Type B pancreatic cell (in vitro differentiated cells): ENCODE data around the gene RIN3. TPM values are rescaled to one million over a fixed set of nuclear protein-coding genes. Genes with fewer than 3 reads are reported as not detected.

Experiments used
- DNase-seq: peaks from one replicate; pipeline ENCODE4 v3.0.0; 2021; ENCODE audit warnings: mixed read lengths; ENCODE audit not compliant: unreplicated experiment; ENCODE audit errors: extremely low spot score
- H3K27ac Mint-ChIP-seq: 2 replicates; pipeline ENCODE4 v1.8.0; 2021; ENCODE audit warnings: mild to moderate bottlenecking, mixed read lengths
- H3K27me3 Mint-ChIP-seq: 2 replicates; pipeline ENCODE4 v1.8.0; 2021; ENCODE audit warnings: mixed read lengths
- H3K36me3 Mint-ChIP-seq: 2 replicates; pipeline ENCODE4 v1.8.0; 2021; ENCODE audit warnings: mixed read lengths
- H3K4me1 Mint-ChIP-seq: one replicate; pipeline ENCODE4 v1.8.0; 2021; ENCODE audit warnings: mixed read lengths; ENCODE audit not compliant: unreplicated experiment
- H3K4me3 Mint-ChIP-seq: 2 replicates; pipeline ENCODE4 v1.8.0; 2021; ENCODE audit warnings: mild to moderate bottlenecking, mixed read lengths
- H3K9me3 Mint-ChIP-seq: 2 replicates; pipeline ENCODE4 v1.8.0; 2021; ENCODE audit warnings: mixed read lengths
- total RNA-seq: library from RNA; stranded (reverse); gene quantifications from 2 replicates; pipeline ENCODE4 v1.2.1, GENCODE V29; 2021; ENCODE audit warnings: low replicate concordance
- TF ChIP-seq, protein P1 (sequence below): fragments of 200-600 bp; sonication (generic); conservative IDR thresholded peaks from 2 replicates; pipeline ENCODE4 v1.5.0; 2021; ENCODE audit warnings: antibody characterized with exemption, mild to moderate bottlenecking

Gene RIN3
- total RNA-seq, 1 donor from 2014 or later = 12.9 TPM

DNA sequence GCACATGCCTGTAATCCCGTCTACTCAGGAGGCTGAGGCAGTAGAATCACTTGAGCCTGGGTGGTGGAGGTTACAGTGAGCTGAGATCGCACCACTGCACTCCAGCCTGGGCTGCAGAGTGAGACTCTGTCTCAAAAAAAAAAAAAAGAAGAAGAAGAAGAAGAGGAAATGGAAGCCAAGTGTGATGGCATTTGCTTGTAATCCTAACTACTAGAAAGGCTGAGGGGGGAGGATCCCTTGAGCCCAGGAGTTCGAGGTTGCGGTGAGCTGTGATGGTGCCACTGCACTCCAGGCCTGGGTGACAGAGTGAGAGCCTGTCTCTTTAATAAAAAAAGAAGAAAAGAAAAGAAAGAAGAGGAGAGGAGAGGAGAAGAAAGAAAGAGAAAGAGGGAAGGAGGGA is 182.8 kb downstream of the RIN3 start:
- no peaks in the 10 kb centered on the region for H3K9me3 Mint-ChIP-seq
- no peak for DNase-seq
- peaks cover 37% of the 10 kb centered on the region for H3K27me3 Mint-ChIP-seq
- no peak overlapping the region for H3K27ac Mint-ChIP-seq
- TF ChIP-seq, protein P1, sequence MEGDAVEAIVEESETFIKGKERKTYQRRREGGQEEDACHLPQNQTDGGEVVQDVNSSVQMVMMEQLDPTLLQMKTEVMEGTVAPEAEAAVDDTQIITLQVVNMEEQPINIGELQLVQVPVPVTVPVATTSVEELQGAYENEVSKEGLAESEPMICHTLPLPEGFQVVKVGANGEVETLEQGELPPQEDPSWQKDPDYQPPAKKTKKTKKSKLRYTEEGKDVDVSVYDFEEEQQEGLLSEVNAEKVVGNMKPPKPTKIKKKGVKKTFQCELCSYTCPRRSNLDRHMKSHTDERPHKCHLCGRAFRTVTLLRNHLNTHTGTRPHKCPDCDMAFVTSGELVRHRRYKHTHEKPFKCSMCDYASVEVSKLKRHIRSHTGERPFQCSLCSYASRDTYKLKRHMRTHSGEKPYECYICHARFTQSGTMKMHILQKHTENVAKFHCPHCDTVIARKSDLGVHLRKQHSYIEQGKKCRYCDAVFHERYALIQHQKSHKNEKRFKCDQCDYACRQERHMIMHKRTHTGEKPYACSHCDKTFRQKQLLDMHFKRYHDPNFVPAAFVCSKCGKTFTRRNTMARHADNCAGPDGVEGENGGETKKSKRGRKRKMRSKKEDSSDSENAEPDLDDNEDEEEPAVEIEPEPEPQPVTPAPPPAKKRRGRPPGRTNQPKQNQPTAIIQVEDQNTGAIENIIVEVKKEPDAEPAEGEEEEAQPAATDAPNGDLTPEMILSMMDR = no peak
- no peaks in the 10 kb centered on the region for H3K36me3 Mint-ChIP-seq
- H3K4me3 Mint-ChIP-seq = no peak overlapping the region
- H3K4me1 Mint-ChIP-seq = no peaks in the 10 kb centered on the region

GRCh38 chr14:92698393-92698792 is 184.8 kb downstream of the RIN3 start:
- H3K9me3 Mint-ChIP-seq = no peaks in the 10 kb centered on the region
- H3K27ac Mint-ChIP-seq = no peak overlapping the region
- peaks cover 33% of the 10 kb centered on the region for H3K27me3 Mint-ChIP-seq
- no peaks in the 10 kb centered on the region for H3K4me1 Mint-ChIP-seq
- no peak for DNase-seq
- no peak overlapping the region for H3K4me3 Mint-ChIP-seq
- TF ChIP-seq, protein P1 = no peak
- H3K36me3 Mint-ChIP-seq = no peaks in the 10 kb centered on the region

- TF ChIP-seq, protein P1 = no peak
- no peak overlapping the region for H3K27ac Mint-ChIP-seq
- no peak overlapping the region for H3K4me3 Mint-ChIP-seq
- no peaks in the 10 kb centered on the region for H3K9me3 Mint-ChIP-seq
- peaks cover 12% of the 10 kb centered on the region for H3K27me3 Mint-ChIP-seq
- peaks cover 4% of the 10 kb centered on the region for H3K36me3 Mint-ChIP-seq
- no peak for DNase-seq
- no peaks in the 10 kb centered on the region for H3K4me1 Mint-ChIP-seq
Measured at GRCh38 chr14:92701826-92702225, 188.2 kb downstream of the RIN3 start.

GRCh38 chr14:92702441-92702918 is 188.9 kb downstream of the RIN3 start:
- no peak overlapping the region for H3K27ac Mint-ChIP-seq
- peaks cover 4% of the 10 kb centered on the region for H3K36me3 Mint-ChIP-seq
- H3K9me3 Mint-ChIP-seq = no peaks in the 10 kb centered on the region
- H3K4me1 Mint-ChIP-seq = no peaks in the 10 kb centered on the region
- TF ChIP-seq, protein P1 = no peak
- no peak for DNase-seq
- H3K27me3 Mint-ChIP-seq = peaks cover 9% of the 10 kb centered on the region
- no peak overlapping the region for H3K4me3 Mint-ChIP-seq

DNA sequence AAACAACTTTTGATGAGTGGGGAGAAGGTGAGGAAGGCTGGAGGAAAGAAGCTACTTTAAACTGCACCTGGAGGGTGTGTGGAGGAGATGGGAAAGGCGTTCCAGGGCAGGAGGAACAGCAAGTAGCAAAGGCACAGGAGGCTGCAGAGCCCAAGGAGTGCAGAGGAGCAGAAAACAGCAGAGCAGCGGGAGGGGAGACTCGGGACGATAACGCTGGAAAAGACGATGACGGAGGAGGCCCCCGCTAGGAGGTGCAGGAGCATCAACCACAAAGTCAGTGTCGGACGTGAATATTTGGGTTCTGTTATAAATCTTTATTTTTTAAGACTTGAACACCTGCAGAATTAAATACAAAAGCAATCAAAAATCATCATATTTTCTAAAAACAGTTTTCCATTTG is 189.9 kb downstream of the RIN3 start:
- Mint-ChIP-seq H3K27ac (no peak overlapping the region), H3K27me3 (no peaks in the 10 kb centered on the region), H3K4me1 (no peaks in the 10 kb centered on the region), H3K4me3 (no peak overlapping the region), H3K36me3 (peaks cover 4% of the 10 kb centered on the region), H3K9me3 (no peaks in the 10 kb centered on the region)
- TF ChIP-seq, protein P1 = no peak
- DNase-seq = no peak
